ENCODE measurements around the gene MAP6.

DNA sequence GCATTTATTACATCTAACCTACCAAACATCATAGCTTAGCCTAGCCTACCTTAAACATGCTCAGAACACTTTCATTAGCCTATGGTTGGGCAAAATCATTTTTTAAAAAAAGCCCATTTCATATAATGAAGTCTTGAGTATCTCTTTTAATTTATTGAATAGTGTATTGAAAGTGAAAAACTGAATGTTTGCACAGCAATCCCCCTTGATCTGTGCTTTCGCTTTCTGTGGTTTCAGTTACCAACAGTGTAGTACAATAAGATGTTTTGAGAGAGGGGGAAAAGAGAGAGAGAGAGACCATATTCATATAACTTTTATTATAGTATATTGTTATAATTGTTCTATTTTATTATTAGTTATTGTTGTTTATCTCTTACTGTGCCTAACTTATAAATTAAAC, 8.4 kb upstream of the MAP6 start:
- no peak for TF ChIP-seq ISL1 (CRISPR knock-in tag; IDR thresholded peaks at IDR 0.05)
- TF ChIP-seq ARNTL (CRISPR knock-in tag; IDR thresholded peaks at IDR 0.05; ENCODE audit: borderline replicate concordance, low read depth): no peak
- TF ChIP-seq CSDC2 (CRISPR knock-in tag; IDR thresholded peaks at IDR 0.05): no peak
- TF ChIP-seq, protein P1, sequence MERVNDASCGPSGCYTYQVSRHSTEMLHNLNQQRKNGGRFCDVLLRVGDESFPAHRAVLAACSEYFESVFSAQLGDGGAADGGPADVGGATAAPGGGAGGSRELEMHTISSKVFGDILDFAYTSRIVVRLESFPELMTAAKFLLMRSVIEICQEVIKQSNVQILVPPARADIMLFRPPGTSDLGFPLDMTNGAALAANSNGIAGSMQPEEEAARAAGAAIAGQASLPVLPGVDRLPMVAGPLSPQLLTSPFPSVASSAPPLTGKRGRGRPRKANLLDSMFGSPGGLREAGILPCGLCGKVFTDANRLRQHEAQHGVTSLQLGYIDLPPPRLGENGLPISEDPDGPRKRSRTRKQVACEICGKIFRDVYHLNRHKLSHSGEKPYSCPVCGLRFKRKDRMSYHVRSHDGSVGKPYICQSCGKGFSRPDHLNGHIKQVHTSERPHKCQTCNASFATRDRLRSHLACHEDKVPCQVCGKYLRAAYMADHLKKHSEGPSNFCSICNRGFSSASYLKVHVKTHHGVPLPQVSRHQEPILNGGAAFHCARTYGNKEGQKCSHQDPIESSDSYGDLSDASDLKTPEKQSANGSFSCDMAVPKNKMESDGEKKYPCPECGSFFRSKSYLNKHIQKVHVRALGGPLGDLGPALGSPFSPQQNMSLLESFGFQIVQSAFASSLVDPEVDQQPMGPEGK (CRISPR knock-in tag; IDR thresholded peaks at IDR 0.05; ENCODE audit: borderline replicate concordance): no peak
- TF ChIP-seq SNAI2 (CRISPR knock-in tag; IDR thresholded peaks at IDR 0.05): no peak
- TF ChIP-seq ZC3H10 (CRISPR knock-in tag; IDR thresholded peaks at IDR 0.05): no peak

Measured in SK-N-SH treated with all-trans-retinoic acid at 6 μM for 48 hours (cell line).